ENCODE results near the gene IRF2.
"Not testable (repeated sequence)": the region's sequence is repeated elsewhere in the genome, so short reads cannot be mapped to it uniquely, and the experiment has no call there.

Gene IRF2

GRCh38 chr4:184343502-184344177 lies 130.7 kb downstream of the IRF2 start:
- peak; percentile 76 for DNase-seq

GRCh38 chr4:184342857-184343237 lies 131.5 kb downstream of the IRF2 start:
- not testable (repeated sequence) for DNase-seq

DNA sequence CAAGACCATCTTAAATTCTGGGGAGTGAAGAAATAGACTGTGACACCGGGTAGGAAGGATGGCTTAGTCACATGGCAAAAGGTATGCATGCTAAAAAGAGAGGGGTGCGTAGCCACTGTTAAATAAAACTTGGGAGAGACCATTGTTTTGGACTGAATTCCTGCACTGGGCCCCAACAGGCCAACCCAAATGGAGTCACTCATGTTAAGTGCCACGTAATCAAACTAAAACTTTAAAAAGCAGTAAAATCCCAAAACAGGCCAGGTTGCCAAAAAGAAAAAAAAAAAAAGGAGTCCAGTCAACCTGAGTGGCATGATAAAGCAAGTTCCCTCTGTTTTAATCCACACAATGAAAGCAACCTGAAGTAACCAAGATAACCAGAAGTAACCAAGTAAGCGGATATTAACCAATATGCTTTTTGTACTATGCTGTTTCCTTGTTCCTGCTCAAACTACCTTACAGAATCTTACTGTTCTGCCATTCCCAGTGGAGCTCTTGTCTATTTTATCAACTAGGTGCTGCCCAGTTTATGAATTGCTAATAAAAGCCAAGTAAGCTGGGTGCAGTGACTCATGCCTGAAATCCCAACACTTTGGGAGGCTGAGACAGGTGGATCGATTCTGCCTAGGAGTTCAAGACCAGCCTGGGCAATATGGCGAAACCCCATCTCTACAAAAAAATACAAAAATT lies 132.0 kb downstream of the IRF2 start:
- no peak for DNase-seq

- not testable (repeated sequence) for DNase-seq
Observed at GRCh38 chr4:184339398-184340193, 134.8 kb downstream of the IRF2 start.

- no peak for DNase-seq
Observed at GRCh38 chr4:184337907-184338306, 136.4 kb downstream of the IRF2 start.
